ENCODE data around the gene HNF1A. TPM values are rescaled to one million over a fixed set of nuclear protein-coding genes. Genes with fewer than 3 reads are reported as not detected.

HNF1A gene
- total RNA-seq, 4 donors from 2014 or later, result 11.8 TPM; not detected in 3

DNA sequence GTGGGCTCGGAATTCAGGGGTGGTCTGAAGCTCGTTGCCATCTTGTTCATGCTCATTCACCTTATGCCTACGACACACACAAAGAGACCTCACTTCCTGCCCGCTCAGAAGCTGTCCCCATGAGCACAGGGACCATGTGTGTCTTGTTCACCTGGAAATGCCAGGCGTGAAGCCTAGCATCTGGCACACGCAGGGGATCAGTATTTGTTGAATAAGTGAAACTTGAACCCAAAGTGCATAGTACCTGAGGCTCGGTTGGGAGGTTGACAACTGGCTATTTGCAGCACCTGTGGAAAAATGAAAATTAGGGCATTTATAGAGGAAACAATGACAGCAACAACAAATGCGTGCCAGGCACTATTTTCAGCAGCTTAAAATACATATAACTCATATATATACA is 32.5 kb downstream of the HNF1A start:
- H3K36me3 ChIP-seq, result no peaks in the 10 kb centered on the region

DNA sequence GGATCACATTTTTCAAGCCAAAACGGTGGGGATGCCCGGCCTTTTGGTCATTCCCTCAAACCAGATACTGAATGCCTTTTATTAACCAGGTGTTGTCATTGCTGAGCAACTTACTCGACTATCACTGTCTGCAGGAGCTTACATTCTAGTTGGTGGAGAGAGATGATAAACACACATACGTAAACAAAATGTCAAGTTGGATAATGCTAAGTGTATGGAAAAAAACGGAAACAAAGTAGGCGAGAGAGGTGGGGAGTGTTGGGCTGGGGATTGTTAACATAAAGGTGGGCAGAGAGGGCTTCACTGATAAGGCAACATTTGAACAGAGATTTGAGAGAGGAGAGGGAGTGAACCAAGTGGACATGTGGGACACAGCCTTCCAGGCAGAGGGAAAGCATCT is 33.5 kb downstream of the HNF1A start:
- Histone ChIP-seq H3K4me1 (peaks cover 0 to 4% of the 10 kb centered on the region in 2 donors), H3K4me3 (no peak overlapping the region), H3K27ac (no peak overlapping the region), H3K36me3 (no peaks in the 10 kb centered on the region), H3K9me3 (no peaks in the 10 kb centered on the region), H3K27me3 (no peaks in the 10 kb centered on the region)
- intact Hi-C loops (cut with DNase I; ENCODE audit: low total_unique reads), result no loop called here
- no peak for TF ChIP-seq POLR2A (IDR thresholded peaks at IDR 0.05)
- TF ChIP-seq, protein P1, sequence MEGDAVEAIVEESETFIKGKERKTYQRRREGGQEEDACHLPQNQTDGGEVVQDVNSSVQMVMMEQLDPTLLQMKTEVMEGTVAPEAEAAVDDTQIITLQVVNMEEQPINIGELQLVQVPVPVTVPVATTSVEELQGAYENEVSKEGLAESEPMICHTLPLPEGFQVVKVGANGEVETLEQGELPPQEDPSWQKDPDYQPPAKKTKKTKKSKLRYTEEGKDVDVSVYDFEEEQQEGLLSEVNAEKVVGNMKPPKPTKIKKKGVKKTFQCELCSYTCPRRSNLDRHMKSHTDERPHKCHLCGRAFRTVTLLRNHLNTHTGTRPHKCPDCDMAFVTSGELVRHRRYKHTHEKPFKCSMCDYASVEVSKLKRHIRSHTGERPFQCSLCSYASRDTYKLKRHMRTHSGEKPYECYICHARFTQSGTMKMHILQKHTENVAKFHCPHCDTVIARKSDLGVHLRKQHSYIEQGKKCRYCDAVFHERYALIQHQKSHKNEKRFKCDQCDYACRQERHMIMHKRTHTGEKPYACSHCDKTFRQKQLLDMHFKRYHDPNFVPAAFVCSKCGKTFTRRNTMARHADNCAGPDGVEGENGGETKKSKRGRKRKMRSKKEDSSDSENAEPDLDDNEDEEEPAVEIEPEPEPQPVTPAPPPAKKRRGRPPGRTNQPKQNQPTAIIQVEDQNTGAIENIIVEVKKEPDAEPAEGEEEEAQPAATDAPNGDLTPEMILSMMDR (IDR thresholded peaks at IDR 0.05), result no peak
- no peak for DNase-seq

More for the DNA sequence above, 32.5 kb downstream of the HNF1A start:
- no peak for TF ChIP-seq POLR2A (IDR thresholded peaks at IDR 0.05)
- TF ChIP-seq, protein P1 (IDR thresholded peaks at IDR 0.05), result no peak
- Histone ChIP-seq H3K4me3 (no peak overlapping the region), H3K9me3 (no peaks in the 10 kb centered on the region), H3K27me3 (no peaks in the 10 kb centered on the region), H3K4me1 (peaks cover 0 to 4% of the 10 kb centered on the region in 2 donors), H3K27ac (no peak overlapping the region)
- intact Hi-C loops (cut with DNase I; ENCODE audit: low total_unique reads), result no loop called here
- DNase-seq, result no peak

DNA sequence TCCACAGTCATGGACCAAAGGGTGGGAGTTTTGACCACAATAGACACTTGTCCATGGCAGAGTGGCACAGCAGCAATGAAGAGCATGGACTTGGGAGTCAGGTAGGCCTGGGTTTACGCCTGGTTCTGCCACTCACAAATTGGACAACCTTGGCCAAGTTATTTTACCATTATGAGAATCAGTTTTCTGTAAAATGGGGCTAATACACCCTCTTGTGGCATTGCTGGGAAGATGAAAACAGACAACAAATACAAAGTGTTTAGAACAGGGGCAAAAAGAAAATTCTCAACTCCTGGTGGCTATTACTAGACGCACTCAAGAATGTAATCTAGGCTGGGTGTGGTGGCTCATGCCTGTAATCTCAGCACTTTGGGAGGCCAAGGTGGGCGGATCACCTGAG is 35.4 kb downstream of the HNF1A start:
- H3K27ac ChIP-seq, result no peak overlapping the region
- TF ChIP-seq POLR2A (IDR thresholded peaks at IDR 0.05), result no peak
- TF ChIP-seq, protein P1 (IDR thresholded peaks at IDR 0.05), result no peak
- DNase-seq, result no peak
- no peak overlapping the region for H3K4me3 ChIP-seq
- H3K27me3 ChIP-seq, result no peaks in the 10 kb centered on the region
- peaks cover 0 to 4% of the 10 kb centered on the region in 2 donors for H3K4me1 ChIP-seq
- no peaks in the 10 kb centered on the region for H3K9me3 ChIP-seq
- H3K36me3 ChIP-seq, result no peaks in the 10 kb centered on the region
- intact Hi-C loops (cut with DNase I; ENCODE audit: low total_unique reads), result no loop called here

DNA sequence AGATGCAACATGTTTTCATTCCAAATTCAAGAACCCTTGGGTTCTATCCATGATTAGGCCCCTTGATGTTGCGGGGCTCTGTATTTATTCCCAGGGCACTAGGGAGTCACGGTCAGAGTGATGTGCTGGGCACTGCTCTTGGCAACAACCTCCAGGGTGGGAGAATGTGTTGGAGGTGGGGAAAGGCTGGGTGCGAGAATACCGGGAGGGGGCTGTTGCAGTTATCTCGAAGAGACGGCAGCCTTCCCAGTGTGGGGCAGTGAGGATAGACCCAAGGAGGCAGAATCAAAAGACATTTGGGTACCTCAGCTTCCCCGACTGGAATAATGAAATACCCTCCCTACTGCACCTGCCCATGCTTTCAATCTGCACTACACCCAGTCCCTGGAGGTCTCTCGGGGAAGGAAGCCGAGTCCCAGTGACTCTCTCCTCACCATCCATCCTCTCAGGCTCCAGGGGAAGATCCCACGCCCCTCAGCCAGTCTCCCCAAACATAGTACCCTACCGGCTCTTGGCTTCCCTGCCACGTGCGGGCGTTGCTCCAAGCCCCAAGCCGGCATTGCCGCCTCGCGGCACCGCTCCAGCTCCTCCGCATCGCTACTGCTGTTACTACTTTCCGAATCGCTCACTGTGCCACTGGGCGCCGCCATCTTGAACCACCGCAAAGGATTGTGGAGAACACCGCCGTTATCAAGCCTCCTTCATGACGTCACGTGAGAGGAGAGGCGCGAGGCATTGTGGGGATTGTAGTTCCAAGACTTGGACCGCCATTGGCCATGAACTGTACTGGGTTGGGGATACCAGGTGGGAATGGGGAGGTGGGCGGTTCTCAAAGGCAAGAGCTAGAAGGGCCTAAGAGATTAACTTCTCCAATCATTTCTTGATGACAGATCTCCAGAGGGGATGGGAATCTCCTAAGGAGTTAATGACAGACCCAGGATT is 37.8 kb downstream of the HNF1A start, which contains the start of gene C12orf43:
C12orf43 (minus strand) TSS at position 663 of the 942 bp plus-strand sequence; CDS start at position 650, 13 bp downstream.
- intact Hi-C loops (cut with DNase I; ENCODE audit: low total_unique reads), result no loop called here

More for the DNA sequence above, 37.8 kb downstream of the HNF1A start, which contains the start of gene C12orf43:
- peak; percentile 90 to 93 for DNase-seq
- Histone ChIP-seq H3K4me1 (peaks cover 0 to 4% of the 10 kb centered on the region in 2 donors), H3K27me3 (no peaks in the 10 kb centered on the region), H3K4me3 (peak within 1 kb of the TSS; percentile 47 to 95), H3K27ac (peak within 1 kb of the TSS; percentile 57 to 77), H3K9me3 (no peaks in the 10 kb centered on the region), H3K36me3 (no peaks in the 10 kb centered on the region)
- TF ChIP-seq POLR2A (IDR thresholded peaks at IDR 0.05), result peak in 1 of 2 donors; percentile 32
- TF ChIP-seq, protein P1 (IDR thresholded peaks at IDR 0.05), result peak in 2 of 4 experiments; percentile 13 to 36

Data from uterus (tissue), 4 donors.